Stimulated activated CD4-positive, alpha-beta T cell treated with anti-CD3 and anti-CD28 coated beads, Interleukin-2, amount 100 ng/mL, for 24 hours (primary cell): Measurements from ENCODE around the gene XYLB.
A peak's percentile ranks its signal among the peaks of the same experiment; 100 is the strongest.
"Not testable (repeated sequence)": the region's sequence is repeated elsewhere in the genome, so short reads cannot be mapped to it uniquely, and the experiment has no call there.

Experiments
- DNase-seq, 2 donors: peaks; one replicate each; pipeline ENCODE4 v3.0.0-alpha.2; 2020

XYLB gene

DNA sequence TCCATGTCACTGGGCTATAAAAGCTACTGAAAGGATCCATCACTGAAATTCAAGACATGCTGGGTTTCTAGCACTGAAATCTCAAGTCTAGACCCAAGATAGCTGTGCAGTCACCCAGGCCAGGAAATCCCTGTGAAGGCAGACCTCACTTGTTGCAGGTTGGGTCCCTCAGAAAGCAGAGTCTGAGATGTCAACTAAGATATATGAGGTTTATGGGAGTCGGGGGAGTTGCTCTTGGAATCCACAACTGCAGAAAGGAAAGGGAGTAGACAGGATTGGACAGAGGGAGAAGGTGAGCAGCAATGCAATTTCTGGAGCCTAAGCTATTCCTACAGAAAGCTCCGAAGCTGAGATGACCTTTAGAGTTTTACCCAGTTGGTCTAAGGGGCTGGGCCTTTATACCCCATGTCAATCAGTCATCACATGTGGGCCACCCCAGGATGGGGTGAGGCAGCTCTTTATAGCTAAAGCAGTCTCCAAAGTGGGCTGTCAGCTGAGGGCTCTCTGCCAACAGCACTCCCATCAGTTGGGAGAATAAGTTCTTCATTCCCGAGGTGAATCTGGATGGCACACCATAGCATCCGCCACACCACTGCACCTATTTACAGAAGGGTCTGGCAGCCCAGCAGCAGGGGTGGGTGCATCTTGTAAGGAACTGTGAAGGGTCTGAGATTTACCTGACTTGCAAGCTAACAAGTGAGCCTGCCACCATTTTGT, 54.8 kb downstream of the XYLB start:
- DNase-seq = no peak

DNA sequence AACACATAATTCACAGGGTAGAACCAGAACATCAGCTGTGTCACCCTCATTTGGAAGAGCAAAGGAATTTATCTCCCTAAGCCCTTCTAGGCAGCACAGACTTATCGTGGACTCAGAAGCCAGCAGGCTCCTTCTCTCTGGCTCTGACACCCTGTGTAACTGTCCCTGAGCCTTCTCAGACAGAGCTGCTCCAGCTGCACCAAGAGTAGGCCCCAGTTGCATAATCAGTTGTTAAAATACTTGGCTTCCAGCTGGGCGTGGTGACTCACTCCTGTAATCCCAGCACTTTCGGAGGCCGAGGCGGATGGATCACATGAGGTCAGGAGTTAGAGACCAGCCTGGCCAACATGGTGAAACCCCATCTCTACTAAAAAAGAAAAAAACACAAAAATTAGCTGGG, 57.7 kb downstream of the XYLB start:
- DNase-seq = no peak

DNA sequence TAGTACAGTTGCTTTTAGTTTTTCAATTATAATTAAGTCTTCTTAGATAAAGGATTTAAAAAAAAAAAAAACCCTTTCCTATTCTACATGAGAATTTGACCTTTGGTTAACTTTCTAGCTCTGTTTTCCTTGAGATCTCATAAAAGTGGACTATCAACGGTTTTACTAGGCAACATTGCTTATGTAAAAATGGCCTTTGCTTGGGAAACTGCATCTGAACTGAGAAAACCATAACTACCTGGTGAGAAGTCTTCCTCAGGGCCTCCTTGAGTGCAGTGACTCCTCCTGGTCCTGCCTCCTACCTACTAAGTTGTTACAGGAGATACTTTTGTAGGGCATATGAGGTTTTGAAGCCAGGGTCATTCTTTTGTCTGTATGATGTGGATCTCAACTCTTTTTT, 65.0 kb downstream of the XYLB start:
- DNase-seq = no peak

DNA sequence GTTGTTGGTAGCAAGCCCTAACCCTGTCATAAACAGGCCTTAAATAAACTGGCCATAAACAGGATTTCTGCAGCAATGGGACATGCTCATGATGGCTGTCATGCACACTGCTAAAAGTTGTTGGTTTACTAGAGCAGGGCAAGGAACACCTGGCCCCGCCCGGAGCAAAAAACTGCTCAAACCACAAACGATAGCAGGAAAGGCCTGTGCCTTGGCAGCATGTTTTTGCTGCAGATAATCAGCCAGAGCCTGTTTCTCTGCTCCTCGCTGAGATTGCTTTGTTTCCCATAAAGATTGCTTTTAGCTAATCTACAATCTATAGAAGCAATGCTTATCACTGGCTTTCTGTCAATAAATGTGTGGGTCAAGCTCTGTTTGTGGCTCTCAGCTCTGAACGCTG, 74.2 kb downstream of the XYLB start:
- DNase-seq = not testable (repeated sequence)

DNA sequence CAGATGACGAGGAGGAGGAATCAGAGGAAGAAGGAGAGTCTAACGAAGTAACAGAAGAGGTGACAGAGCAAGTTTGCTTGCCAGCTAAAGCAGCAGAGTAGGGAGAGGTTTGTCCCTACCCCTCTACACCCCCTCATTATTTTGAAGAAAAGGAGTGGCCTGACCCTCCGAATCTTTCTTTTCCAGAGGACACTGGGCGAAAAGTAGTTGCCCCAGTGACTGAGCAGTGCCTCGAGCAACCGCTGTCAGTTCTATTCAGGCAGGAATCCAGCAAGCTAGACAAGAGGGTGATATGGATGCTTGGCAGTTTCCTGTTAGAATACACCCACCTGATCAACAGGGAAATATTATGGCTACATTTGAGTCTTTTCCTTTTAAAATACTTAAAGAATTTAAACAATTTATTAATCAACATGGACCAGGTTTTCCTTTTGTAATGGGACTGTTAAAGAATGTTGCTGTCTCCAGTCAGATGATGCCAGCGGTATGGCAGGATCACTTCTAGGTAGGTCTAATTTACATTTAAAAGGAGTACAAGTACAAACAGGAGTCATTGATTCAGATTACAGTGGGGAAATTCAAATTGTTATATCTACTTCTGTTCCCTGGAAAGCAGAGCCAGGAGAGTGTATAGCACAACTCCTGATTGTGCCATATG, 75.2 kb downstream of the XYLB start:
- DNase-seq = no peak

DNA sequence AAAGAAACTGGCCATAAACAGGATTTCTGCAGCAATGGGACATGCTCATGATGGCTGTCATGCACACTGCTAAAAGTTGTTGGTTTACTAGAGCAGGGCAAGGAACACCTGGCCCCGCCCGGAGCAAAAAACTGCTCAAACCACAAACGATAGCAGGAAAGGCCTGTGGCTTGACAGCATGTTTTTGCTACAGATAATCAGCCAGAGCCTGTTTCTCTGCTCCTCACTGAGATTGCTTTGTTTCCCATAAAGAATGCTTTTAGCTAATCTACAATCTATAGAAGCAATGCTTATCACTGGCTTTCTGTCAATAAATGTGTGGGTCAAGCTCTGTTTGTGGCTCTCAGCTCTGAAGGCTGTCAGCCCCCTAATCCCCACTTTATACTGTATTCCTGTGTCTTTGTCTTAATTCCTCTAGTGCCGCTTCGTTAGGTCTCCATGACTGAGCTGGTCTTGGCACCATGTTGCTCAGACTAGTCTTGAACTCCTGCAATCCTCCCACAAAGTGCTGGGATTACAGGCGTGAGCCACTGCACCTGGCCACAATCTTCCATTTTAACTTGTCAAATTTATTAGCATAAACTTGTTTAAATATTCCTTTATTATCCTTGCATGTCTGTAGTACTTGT, 80.3 kb downstream of the XYLB start:
- DNase-seq = not testable (repeated sequence)

DNA sequence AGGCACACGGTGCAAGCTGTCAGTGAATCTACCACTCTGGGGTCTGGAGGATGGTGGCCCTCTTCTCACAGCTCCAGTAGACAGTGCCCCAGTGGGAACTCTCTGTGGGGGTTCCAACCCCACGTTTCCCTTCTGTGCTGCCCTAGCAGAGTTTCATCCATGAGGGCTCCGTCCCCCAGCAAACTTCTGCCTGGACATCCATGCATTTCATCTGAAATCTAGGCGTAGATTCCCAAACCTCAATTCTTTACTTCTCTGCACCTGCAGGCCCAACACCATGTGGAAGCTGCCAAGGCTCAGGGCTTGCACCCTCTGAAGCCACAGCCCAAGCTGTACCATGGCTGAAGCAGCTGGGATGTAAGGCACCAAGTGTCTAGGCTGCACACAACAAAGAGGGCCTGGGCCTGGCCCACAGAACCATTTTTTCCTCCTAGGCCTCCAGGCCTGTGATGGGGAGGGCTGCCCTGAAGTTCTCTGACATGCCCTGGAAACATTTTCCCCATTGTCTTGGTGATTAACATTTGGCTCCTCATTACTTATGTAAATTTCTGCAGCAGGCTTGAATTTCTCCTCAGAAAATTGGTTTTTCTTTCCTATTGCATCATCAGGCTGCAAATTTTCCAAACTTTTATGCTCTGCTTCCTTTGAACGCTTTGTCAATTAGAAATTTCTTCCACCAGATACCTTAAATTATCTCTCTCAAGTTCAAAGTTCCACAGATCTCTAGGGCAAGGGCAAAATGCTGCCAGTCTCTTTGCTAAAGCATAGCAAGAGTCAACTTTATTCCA, 86.5 kb downstream of the XYLB start:
- DNase-seq = not testable (repeated sequence)

DNA sequence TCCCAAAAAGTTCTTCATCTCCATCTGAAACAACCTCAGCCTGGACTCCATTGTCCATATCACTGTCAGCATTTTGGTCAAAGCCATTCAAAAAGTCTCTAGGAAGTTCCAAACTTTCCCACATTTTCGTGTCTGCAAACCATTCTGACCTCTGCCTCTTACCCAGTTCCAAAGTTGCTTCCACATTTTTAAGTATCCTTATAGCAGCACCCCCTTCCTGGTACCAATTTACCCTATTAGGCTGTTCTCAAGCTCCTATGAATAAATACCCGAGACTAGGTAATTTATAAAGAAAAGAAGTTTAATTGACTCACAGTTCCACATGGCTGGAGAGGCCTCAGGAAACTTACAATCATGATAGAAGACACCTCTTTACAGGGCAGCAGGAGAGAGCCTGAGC, 87.1 kb downstream of the XYLB start:
- not testable (repeated sequence) for DNase-seq

DNA sequence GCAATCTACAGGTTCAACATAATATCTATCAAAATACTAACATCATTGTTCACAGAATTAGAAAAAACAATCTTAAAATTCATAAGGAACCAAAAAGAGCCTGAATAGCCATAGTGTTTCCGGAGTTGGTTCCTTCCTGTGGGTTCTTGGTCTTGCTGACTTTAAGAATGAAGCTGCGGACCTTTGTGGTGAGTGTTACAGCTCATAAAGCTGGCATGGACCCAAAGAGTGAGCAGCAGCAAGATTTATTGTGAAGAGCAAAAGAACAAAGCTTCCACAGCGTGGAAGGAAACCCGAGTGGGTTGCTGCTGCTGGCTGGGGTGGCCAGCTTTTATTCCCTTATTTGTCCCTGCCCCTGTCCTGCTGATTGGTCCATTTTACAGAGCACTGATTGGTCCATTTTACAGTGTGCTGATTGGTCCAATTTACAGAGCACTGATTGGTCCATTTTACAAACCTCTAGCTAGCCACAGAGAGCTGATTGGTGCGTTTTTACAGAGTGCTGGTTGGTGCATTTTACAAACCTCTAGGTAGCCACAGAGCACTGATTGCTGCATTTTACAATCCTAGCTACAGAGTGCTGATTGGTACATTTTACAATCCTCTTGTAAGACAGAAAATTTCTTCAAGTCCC, 92.0 kb downstream of the XYLB start:
- not testable (repeated sequence) for DNase-seq

DNA sequence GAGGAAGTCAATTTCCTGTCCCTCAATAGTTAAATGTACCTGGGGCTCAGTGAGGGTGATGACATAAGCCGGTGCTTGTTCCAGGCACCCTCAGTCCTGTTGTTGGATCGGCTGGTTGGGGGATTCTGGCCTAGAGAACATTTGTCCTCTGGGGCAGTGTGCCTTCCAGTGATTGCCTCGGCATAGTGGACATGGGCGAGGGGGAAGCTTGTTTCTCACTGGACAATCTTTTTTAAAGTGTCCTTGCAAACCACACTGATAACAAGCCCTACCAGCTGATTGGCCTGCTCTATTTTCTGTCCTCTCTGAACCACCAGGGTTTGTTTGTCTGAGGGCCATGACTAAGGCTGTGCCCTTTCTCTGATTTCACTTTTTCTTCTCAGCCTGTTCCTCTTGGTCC, 96.6 kb downstream of the XYLB start:
- not testable (repeated sequence) for DNase-seq

DNA sequence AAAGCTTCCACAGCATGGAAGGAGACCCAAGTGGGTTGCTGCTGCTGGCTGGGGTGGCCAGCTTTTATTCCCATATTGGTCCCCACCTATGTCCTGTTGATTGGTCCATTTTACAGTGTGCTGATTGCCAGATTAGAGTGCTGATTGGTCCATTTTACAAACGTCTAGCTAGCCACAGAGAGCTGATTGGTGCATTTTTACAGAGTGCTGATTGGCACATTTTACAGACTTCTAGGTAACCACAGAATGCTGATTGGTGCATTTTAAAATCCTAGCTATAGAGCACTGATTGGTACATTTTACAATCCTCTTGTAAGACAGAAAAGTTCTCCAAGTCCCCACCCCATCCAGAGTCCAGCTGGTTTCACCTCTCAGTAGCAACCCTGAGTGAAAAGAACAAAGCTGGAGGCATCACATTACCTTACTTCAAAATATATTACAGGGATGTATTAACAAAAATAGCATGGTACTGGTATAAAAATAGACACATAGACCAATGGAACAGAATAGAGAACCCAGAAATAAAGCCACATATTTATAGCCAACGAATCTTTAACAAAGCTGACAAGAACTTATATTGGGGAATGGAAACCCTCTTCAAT, 99.6 kb downstream of the XYLB start:
- no peak for DNase-seq

DNA sequence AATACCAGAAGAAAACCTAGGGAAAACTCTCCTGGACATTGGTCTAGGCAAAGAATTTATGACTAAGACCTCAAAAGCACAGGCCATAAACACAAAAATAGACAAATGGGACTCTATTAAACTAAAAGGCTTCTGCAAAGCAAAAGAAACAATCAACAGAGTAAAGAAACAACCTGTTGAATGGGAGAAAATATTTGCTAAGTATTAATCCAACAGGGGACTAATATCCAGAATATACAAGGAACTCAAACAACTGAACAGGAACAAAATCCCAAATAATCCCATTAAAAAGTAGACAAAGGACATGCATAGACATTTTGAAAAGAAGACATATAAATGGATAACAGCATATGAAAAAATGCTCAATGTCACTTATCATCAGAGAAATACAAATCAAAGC, 100.2 kb downstream of the XYLB start:
- DNase-seq = no peak

DNA sequence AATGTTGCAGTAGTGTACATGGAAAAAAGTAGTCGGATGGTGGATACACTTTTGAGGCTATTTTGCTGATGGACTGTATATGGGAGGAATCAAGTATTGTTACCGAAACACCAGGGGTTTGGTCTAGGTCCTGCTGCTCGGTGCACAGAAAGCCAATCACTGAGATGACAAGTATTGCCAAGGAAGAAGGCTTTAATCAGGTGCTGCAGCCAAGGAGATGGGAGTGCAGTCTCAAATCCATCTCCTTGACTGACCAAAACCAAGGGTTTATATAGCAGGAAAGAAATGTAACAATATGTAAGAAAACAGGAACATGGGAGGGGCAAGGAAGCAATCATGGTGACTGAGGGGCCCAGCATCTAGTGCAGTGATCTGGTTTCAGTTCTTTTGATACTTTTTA, 104.3 kb downstream of the XYLB start:
- no peak for DNase-seq

DNA sequence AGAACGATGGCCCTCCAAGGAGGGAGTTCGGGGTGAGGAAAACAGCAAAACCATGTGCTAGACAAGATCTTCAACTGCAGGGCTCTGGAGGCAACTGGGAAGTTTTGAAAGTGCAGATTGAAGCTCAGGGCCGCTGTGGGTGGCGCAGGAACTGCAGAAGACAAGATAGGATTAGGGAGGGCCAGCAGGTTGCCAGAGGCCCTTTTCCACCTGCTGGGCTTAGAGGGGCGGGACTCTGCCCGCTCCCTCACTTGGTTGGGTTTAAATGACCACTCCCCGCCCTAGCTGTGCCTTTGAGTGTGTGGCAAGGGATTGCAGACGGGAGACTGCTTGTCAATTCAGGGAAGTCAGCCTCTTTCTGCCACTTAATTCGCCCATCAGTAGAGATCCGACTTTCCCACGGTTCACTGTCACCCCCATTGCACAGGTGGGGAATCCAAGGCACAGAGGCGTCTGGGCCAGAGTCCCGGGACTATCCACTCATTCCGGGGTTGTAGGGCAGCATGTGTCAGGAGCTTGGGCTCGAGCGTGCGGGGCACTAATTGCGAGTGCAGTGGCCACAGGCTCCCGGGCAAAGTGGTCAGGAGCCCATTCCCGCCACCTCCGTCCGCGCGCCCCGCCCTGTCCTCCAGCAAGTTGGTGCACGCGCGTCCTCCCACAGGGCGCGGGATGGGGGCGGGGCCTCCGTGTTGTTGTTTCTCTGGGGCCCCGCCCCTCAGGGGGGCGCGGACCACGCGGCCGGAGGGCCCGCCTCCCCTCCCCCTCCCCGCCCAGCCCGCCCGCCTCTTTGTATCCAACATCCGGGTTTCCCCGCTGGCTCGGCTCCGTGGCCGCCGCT, 106.7 kb downstream of the XYLB start, which contains the start of gene ACVR2B:
ACVR2B (plus strand) TSS at position 816 of the 838 bp plus-strand sequence. CDS start 433 bp downstream, outside the sequence.
- peak; percentile 76 to 83 for DNase-seq

DNA sequence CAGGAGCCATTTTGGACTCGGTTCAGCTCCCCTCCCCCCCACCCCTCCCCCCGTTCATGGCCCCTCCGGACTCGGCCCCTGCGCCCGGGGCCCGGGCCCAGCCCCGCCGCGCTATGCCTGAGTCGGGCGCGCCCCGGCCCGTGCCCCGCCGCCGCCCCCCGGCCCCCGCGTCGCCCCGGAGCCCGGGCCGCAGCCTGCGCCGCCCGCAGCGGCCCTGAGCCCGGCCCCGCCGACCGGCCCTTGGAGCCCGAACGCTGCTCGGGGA, 107.3 kb downstream of the XYLB start:
- DNase-seq = no peak

DNA sequence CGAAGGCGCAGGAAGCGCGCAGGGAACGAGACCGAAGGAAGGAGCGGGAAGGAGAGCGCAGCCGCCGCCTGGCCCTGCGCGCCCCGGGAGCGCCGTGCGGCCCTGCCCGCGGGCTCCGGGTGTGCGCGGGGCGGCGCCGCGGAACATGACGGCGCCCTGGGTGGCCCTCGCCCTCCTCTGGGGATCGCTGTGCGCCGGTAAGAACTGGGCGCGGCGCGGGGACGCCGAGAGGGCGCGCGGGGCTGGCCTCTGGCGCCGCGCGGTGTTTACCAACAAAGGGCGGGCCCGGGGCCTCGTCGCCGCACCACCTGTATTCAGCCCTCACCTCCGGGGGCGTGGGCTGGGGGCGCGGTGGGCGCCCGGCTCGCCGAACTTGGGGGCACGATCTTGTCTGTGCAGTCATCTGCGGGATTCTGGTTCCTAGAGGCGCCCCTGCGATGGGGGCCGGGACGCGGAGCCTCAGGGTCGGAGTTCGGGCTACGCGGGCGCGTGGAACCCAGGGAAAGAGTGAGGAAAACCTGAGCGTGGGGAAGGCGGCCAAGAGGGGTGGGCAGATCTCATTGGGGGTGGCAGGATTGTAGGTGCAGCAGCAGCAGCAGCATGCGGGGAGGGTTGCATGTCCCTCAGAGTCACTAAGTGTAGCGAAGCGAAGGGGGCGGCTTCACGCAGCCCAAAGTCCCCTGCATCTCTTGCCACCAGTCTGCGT, 107.7 kb downstream of the XYLB start:
- peak; percentile 32 to 34 for DNase-seq

DNA sequence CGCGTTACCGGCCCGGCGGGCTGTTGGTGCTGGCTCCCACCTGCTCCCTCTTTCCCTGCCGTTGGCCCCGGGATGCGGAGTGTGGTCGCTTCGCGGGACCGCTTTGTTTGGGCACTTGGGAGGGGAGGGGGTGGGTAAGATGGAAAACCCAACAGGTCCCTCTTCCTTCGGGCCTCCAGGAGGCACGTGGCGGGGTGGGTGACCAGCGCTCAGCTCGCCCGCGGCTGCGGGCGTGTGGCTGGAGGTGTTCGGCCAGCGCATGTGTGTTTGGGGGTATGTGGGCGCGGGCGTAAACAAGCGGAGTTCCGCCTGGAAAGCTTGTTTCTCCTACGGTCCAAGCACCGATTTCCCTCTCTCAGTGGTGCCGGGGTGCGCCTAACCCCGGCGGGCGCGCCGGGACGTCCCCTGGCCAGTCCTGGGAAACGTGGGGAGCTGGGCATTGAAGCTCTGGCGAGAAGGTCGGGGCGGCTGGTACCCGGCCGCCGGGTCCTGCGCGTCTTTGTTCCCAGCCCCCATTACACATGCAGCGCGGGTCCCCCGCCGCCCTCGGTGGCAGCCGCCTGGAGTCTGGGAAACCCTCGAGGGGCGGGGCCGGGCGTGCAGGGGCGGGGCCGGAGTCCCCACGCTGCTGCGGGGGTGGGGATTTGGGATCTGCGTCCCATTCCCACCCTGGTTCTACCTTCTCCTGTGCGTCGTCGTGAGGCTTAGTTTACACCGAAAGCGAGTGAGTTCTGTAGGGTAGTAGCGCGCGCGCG, 108.5 kb downstream of the XYLB start:
- DNase-seq = peak; percentile 43 to 57

DNA sequence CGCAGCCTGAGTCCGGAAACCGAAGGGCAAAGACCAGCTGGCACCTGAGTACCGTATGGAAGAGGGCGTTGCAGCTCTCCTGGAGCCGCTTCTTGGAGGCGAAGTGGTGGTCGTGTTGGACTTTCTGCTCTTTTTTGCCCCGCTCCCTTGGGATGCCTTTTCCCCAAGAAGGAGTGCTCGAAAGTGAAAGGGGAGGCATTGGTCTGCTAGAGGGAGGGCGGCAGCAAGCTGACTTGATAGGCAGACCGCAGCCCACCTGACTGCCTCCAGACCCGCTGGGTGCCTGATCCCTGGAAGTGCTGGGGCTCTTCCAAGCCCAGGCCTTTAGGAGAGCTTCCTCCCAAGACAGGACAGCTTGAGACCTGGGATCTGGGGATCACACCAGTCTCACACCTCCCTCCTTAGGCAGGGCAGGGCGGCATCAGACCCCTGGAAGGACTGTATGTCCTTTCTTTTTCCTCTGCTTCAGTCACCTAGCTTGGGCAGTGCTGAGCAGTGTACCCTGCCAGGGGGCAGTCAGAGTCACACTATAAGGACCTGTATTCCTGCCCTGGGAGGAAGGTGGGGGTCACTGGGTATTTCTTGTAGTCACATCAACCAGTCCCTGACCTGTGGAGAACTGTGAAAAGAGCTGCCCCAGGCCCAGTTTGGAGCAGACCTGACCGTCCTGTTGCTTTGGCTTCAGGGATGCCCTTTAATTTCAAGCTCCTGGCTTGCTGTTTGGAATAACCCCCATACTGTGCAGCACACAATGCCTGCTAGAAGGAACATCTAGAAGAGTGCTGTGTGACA, 109.2 kb downstream of the XYLB start:
- no peak for DNase-seq
